Tibial nerve (tissue), 4 donors: Measurements from ENCODE around the gene BTBD2. TPM values are rescaled to one million over a fixed set of nuclear protein-coding genes. Genes with fewer than 3 reads are reported as not detected.

ENCODE experiments used
- DNase-seq, 2 donors: peaks; one replicate each; pipeline ENCODE4 v3.0.0-alpha.2; 2019; ENCODE audit warnings: low spot score in 2 of 2
- H3K27ac ChIP-seq, 4 donors: fragments of 200-600 bp; sonication (generic) in 3 of 4; one replicate each; pipeline ENCODE4 v1.5.1; 2017 to 2019; ENCODE audit warnings: mild to moderate bottlenecking in 1 of 4
- H3K27me3 ChIP-seq, 2 donors: fragments of 200-600 bp; sonication (generic) in 1 of 2; one replicate each; pipeline versions ENCODE4 v1.5.1 to v1.6.0; 2017 to 2019
- H3K36me3 ChIP-seq, 3 donors: fragments of 200-600 bp; sonication (generic); one replicate each; pipeline ENCODE4 v1.5.1; 2018 to 2019
- H3K4me1 ChIP-seq, 4 donors: fragments of 200-600 bp; sonication (generic) in 3 of 4; one replicate each; pipeline ENCODE4 v1.5.1; 2017 to 2019
- H3K4me3 ChIP-seq, 4 donors: fragments of 200-600 bp; sonication (generic) in 3 of 4; one replicate each; pipeline ENCODE4 v1.5.1; 2017 to 2019; ENCODE audit warnings: mild to moderate bottlenecking in 1 of 4, moderate library complexity in 1 of 4
- H3K9me3 ChIP-seq, 4 donors: fragments of 200-600 bp; sonication (generic) in 3 of 4; one replicate each; pipeline ENCODE4 v1.5.1; 2017 to 2019
- EP300 ChIP-seq, 2 donors: sonication (generic); formaldehyde crosslinking; IDR thresholded peaks; one replicate each; pipeline ENCODE4 v1.6.1; 2017; ENCODE audit warnings: antibody characterized with exemption in 2 of 2, mild to moderate bottlenecking in 1 of 2
- POLR2A ChIP-seq, 2 donors: fragments of 450-650 bp; IDR thresholded peaks; one replicate each; pipeline ENCODE4 v1.6.1; 2017; ENCODE audit warnings: antibody characterized with exemption in 2 of 2, mild to moderate bottlenecking in 2 of 2, moderate library complexity in 2 of 2
- WGBS, 2 donors: methylation state at CpG; one replicate each; pipeline ENCODE4 v1.1.5; 2018; 5-methylcytosine and 5-hydroxymethylcytosine counted together
- total RNA-seq, 4 donors: library from RNA; depleted of rRNA; stranded (reverse); fragments of >200 nt; gene quantifications; one replicate each; pipeline ENCODE4 v1.1.0, GENCODE V29; 2016
- TF ChIP-seq, protein P1 (sequence below), 5 experiments: fragments of 200-600 bp in 3 of 5; fragments of 450-650 bp in 2 of 5; sonication (generic) in 3 of 5; IDR thresholded peaks; one replicate each; pipeline ENCODE4 v1.5.1; 2016 to 2019; ENCODE audit warnings: antibody characterized with exemption in 5 of 5, mild to moderate bottlenecking in 3 of 5, moderate library complexity in 2 of 5

The BTBD2 gene
- total RNA-seq, 4 donors from 2014 or later, result 54.0 to 94.5 (median 73.5) TPM

DNA sequence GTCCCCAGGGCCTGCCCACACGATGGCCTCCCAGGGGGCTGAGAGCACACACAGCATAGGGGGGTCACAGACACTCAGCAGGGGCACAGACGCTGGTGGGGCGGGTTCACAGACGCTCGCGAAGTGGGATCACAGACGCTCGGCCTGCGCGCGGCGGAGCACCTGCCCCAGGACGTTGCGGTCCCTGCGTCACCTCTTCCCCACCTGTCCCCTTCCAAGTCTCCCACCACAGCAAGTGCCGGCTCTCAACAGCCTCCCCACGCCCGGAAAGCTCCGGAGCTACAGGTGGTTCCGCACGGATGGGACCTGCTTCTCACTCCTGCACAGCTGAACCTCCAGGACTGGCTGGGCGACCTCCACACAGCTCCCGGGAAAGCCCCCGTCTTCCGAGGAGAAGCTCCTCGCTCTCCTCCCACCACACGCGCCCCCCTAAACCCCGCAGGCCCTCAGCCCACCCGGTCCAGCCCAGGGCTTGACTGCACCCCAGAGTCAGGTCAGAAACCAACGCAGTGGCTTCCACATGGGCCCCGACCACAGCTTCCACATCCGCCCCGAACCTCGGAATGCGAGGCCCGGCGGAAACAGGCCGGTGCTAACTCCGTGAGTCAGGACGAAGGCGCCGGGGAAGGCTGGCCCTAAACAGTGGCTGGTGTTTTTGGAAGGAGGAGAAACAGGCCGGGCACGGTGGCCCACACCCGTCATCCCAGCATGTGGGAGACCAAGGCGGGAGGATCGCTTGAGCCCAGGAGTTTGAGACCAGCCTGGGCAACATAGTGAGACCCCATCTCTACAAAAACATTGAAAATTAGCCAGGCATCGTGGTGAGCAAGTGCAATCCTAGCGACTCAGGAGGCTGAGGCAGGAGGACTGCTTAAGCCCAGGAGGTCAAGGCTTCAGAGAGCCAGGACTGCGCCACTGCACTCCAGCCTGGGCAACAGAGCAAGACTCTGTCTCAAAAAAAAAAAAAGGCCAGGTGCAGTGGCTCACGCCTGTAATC, 16.5 kb downstream of the BTBD2 start:
- Histone ChIP-seq H3K36me3 (peaks cover 0 to 93% (median 5%) of the 10 kb centered on the region in 3 donors), H3K27me3 (no peaks in the 10 kb centered on the region), H3K4me3 (no peak overlapping the region), H3K27ac (no peak overlapping the region), H3K4me1 (no peaks in the 10 kb centered on the region), H3K9me3 (no peaks in the 10 kb centered on the region)
- DNase-seq, result no peak
- WGBS, 2 donors, result 89 to 94% methylated on average over 31 to 51 of the region's 52 CpGs
- TF ChIP-seq, protein P1, sequence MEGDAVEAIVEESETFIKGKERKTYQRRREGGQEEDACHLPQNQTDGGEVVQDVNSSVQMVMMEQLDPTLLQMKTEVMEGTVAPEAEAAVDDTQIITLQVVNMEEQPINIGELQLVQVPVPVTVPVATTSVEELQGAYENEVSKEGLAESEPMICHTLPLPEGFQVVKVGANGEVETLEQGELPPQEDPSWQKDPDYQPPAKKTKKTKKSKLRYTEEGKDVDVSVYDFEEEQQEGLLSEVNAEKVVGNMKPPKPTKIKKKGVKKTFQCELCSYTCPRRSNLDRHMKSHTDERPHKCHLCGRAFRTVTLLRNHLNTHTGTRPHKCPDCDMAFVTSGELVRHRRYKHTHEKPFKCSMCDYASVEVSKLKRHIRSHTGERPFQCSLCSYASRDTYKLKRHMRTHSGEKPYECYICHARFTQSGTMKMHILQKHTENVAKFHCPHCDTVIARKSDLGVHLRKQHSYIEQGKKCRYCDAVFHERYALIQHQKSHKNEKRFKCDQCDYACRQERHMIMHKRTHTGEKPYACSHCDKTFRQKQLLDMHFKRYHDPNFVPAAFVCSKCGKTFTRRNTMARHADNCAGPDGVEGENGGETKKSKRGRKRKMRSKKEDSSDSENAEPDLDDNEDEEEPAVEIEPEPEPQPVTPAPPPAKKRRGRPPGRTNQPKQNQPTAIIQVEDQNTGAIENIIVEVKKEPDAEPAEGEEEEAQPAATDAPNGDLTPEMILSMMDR (IDR thresholded peaks at IDR 0.05), result no peak
- no peak for TF ChIP-seq POLR2A (IDR thresholded peaks at IDR 0.05)
- no peak for TF ChIP-seq EP300 (IDR thresholded peaks at IDR 0.05)

DNA sequence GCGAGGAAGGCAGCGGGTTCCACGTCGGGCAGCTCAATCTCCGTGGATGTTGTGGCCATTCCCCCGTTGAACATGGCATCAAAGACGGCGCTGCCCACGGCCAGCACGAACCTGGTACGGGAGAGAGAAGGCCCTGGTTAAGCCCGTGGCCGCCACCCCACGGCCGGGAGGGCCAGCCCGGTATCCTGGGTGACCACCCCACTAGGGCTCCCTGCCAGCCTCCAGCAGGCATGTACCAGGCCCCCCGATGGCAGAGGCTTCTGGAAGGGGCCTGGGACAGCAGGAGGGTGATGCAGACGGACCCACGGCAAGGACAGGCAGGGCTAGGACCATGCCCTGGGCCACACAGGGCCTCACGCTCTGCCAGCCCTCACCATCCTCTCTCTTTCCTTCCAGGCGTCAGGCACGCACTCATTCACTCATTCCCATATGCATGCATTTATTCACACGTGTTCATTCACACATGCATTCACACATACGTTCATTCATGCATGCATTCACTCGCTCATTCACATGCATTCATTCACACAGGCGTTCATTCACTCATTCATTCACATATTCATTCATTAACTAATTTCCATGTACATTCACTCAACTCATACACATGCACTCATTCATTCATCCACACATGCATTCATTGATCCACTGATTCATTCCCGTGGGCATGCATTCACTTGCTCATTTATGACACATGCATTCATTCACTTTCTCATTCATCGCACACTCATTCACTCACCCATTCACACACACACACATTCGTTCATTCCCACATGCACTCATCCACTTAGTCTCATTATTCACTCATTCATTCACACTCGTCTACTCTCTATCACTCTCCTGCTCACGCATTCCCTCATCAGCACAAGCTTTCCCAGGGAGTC, 17.9 kb downstream of the BTBD2 start:
- DNase-seq, result no peak
- Histone ChIP-seq H3K4me3 (no peak overlapping the region), H3K9me3 (no peaks in the 10 kb centered on the region), H3K27me3 (no peaks in the 10 kb centered on the region), H3K4me1 (peaks cover 0 to 4% (median 0%) of the 10 kb centered on the region in 4 donors), H3K36me3 (peaks cover 0 to 97% (median 5%) of the 10 kb centered on the region in 3 donors), H3K27ac (no peak overlapping the region)
- 89 to 91% methylated on average over 25 to 30 of the region's 31 CpGs for WGBS, 2 donors
- TF ChIP-seq, protein P1 (IDR thresholded peaks at IDR 0.05), result no peak
- no peak for TF ChIP-seq POLR2A (IDR thresholded peaks at IDR 0.05)
- no peak for TF ChIP-seq EP300 (IDR thresholded peaks at IDR 0.05)

DNA sequence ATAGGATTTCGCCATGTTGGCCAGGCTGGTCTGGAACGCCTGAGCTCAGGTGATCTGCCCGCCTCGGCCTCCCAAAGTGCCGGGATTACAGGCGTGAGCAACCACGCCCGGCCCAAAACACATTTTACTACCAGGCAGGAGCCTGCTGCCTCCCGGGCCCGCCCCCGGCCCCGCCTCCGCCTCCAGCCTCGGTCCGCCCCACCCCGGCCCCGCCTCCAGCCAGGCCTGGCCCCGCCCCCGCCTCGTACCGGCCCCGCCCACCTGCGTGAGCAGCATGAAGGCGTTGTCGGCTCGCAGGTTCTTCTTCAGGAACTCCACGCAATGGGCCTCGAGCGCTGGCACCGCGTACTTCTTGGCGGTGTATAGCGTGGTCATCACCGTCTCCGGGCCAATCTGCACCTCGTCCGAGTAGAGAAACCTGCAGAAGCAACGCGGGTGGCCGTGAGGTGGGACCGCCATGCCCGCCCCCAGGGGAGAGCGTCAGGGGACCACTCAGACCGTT, 22.7 kb downstream of the BTBD2 start:
- Histone ChIP-seq H3K4me3 (no peak overlapping the region), H3K4me1 (peaks cover 0 to 5% (median 0%) of the 10 kb centered on the region in 4 donors), H3K9me3 (no peaks in the 10 kb centered on the region), H3K36me3 (peaks cover 0 to 97% (median 34%) of the 10 kb centered on the region in 3 donors), H3K27me3 (no peaks in the 10 kb centered on the region), H3K27ac (no peak overlapping the region)
- TF ChIP-seq POLR2A (IDR thresholded peaks at IDR 0.05), result no peak
- TF ChIP-seq, protein P1 (IDR thresholded peaks at IDR 0.05), result no peak
- no peak for TF ChIP-seq EP300 (IDR thresholded peaks at IDR 0.05)
- no peak for DNase-seq
- WGBS, 2 donors, result 80 to 90% methylated on average over 16 to 20 of the region's 44 CpGs

DNA sequence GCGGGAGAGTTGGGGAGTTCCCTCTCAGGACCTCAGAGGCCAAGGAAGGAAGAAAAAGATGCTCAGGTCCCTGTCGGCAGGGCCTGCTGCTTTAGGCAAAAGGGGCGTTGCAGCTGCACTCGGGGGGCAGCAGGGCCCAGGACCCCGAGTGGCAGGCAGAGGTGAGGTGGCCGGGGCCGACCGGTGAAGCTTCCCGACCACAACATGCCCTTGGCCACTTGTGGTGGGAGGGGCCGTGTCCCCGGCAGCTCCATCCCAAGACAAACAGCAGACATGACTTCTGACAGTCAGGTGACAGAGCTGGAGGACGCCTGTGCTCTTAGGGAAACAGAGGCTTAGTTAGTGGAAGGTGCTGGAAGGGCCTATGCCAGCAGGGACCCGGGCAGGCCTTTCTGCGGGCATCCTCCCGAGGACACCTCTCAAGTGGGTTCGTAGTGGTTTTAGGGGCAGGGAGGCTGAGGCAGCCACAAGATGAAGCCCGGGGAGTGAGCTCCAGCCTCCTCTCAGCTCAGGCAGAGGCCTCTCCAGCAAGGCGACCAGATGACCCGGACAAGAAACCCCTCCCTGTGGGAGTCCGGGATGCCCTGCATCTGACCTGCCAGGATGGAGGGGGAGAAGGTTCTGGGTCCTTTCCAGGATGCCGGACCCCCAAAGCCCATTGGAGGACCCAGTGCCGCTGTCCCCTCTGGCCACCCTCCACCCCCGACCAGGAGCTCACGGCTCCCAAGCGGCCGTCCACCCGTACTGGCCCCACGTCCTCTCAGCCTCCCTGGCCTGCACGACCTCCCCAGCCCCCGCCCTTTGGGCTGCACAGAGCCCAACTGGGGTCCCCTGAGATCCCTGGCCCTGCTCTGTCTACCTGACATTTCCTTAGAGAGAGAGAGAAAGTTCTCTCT, 24.2 kb downstream of the BTBD2 start:
- H3K36me3 ChIP-seq, result peaks cover 0 to 97% (median 40%) of the 10 kb centered on the region in 3 donors
- no peak for DNase-seq
- no peaks in the 10 kb centered on the region for H3K9me3 ChIP-seq
- H3K27me3 ChIP-seq, result no peaks in the 10 kb centered on the region
- TF ChIP-seq EP300 (IDR thresholded peaks at IDR 0.05), result no peak
- no peak for TF ChIP-seq POLR2A (IDR thresholded peaks at IDR 0.05)
- TF ChIP-seq, protein P1 (IDR thresholded peaks at IDR 0.05), result no peak
- H3K27ac ChIP-seq, result no peak overlapping the region
- no peak overlapping the region for H3K4me3 ChIP-seq
- H3K4me1 ChIP-seq, result peaks cover 0 to 5% (median 0%) of the 10 kb centered on the region in 4 donors
- WGBS, 2 donors, result 81 to 90% methylated on average over 22 to 28 of the region's 30 CpGs
